K562 (cell line): ENCODE measurements around the gene SHTN1. TPM values are rescaled to one million over a fixed set of nuclear protein-coding genes. Genes with fewer than 3 reads are reported as not detected.

Experiments
- RBBP5 ChIP-seq: fragments of 200-600 bp; sonication (generic); IDR thresholded peaks from 2 replicates; pipeline ENCODE4 v1.6.1; 2012; ENCODE audit warnings: borderline replicate concordance, mild to moderate bottlenecking, low read length, control low read depth, inconsistent platforms; ENCODE audit not compliant: insufficient read depth, poor library complexity, severe bottlenecking
- ZNF124 ChIP-seq: sonication (generic); formaldehyde crosslinking; IDR thresholded peaks from 2 replicates; pipeline ENCODE4 v1.8.1; 2022; ENCODE audit warnings: missing genetic modification reagents
- ZNF780A ChIP-seq: fragments of 250-450 bp; sonication (Bioruptor Pico); IDR thresholded peaks from 2 replicates; pipeline ENCODE4 v1.5.0; 2021; ENCODE audit warnings: mild to moderate bottlenecking
- polyA plus RNA-seq, 8 experiments: library from polyadenylated mRNA; depleted of rRNA in 4 of 8; stranded (reverse) in 5 of 8; unstranded in 3 of 8; fragments of >200 nt; fragmentation: Nextera tagmentation in 2 of 8; fragmentation: Illumina TruSeq in 1 of 8; extraction: Ambion mirVana in 2 of 8; extraction: Trizol in 1 of 8; gene quantifications; 2 replicates each; pipeline versions ENCODE4 v1.2.1 to v1.2.3, GENCODE V29; 2011 to 2014; ENCODE audit warnings: inconsistent platforms in 1 of 8, missing spikeins in 1 of 8
- total RNA-seq, 7 experiments: library from RNA; depleted of rRNA in 6 of 7; stranded (reverse); fragments of >200 nt in 6 of 7; fragmentation: Illumina TruSeq in 2 of 7; extraction: Trizol in 2 of 7; gene quantifications; 2 replicates each; pipeline versions ENCODE4 v1.2.1 to v1.2.3, GENCODE V29; 2011 to 2021; ENCODE audit warnings: low replicate concordance in 1 of 7
- TF ChIP-seq, protein P1 (sequence below): fragments of 200-600 bp; sonication (generic); IDR thresholded peaks from one replicate; pipeline ENCODE4 v1.6.1; 2012; ENCODE audit warnings: mild to moderate bottlenecking, low read depth, low read length, inconsistent platforms

SHTN1 gene
- total and polyA plus RNA-seq, 9 of the 15 experiments (the other 6 are each of a cell fraction or from before 2014, with no cell fraction given): 5.4 to 21.3 (median 13.3) TPM

DNA sequence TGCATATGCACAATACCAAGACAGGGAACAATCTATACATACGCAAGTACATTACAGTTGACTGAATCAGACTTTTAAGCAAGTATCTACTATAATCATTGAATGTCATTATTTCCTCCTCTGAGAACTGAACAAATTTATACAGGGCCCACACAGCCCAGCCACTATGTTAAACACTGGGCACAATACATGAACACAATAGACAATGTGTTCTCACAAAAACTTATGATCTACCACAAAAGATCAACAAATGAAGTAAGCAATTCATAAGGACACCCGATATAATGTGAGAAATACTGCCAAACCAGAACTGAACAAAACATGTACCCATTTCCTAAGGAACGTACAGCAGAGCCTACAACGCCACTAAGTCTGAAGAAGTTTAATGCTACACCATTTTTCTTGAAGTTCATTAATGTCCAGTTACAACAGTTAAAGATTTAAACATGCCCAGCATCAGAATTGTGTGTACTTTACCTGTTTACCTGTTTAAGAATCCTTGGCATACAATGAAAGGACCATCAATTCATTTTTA, 31.5 kb downstream of the SHTN1 start (continued):
- TF ChIP-seq RBBP5 (no peak), ZNF780A (no peak), ZNF124 (CRISPR knock-in tag) (no peak)
- TF ChIP-seq, protein P1, sequence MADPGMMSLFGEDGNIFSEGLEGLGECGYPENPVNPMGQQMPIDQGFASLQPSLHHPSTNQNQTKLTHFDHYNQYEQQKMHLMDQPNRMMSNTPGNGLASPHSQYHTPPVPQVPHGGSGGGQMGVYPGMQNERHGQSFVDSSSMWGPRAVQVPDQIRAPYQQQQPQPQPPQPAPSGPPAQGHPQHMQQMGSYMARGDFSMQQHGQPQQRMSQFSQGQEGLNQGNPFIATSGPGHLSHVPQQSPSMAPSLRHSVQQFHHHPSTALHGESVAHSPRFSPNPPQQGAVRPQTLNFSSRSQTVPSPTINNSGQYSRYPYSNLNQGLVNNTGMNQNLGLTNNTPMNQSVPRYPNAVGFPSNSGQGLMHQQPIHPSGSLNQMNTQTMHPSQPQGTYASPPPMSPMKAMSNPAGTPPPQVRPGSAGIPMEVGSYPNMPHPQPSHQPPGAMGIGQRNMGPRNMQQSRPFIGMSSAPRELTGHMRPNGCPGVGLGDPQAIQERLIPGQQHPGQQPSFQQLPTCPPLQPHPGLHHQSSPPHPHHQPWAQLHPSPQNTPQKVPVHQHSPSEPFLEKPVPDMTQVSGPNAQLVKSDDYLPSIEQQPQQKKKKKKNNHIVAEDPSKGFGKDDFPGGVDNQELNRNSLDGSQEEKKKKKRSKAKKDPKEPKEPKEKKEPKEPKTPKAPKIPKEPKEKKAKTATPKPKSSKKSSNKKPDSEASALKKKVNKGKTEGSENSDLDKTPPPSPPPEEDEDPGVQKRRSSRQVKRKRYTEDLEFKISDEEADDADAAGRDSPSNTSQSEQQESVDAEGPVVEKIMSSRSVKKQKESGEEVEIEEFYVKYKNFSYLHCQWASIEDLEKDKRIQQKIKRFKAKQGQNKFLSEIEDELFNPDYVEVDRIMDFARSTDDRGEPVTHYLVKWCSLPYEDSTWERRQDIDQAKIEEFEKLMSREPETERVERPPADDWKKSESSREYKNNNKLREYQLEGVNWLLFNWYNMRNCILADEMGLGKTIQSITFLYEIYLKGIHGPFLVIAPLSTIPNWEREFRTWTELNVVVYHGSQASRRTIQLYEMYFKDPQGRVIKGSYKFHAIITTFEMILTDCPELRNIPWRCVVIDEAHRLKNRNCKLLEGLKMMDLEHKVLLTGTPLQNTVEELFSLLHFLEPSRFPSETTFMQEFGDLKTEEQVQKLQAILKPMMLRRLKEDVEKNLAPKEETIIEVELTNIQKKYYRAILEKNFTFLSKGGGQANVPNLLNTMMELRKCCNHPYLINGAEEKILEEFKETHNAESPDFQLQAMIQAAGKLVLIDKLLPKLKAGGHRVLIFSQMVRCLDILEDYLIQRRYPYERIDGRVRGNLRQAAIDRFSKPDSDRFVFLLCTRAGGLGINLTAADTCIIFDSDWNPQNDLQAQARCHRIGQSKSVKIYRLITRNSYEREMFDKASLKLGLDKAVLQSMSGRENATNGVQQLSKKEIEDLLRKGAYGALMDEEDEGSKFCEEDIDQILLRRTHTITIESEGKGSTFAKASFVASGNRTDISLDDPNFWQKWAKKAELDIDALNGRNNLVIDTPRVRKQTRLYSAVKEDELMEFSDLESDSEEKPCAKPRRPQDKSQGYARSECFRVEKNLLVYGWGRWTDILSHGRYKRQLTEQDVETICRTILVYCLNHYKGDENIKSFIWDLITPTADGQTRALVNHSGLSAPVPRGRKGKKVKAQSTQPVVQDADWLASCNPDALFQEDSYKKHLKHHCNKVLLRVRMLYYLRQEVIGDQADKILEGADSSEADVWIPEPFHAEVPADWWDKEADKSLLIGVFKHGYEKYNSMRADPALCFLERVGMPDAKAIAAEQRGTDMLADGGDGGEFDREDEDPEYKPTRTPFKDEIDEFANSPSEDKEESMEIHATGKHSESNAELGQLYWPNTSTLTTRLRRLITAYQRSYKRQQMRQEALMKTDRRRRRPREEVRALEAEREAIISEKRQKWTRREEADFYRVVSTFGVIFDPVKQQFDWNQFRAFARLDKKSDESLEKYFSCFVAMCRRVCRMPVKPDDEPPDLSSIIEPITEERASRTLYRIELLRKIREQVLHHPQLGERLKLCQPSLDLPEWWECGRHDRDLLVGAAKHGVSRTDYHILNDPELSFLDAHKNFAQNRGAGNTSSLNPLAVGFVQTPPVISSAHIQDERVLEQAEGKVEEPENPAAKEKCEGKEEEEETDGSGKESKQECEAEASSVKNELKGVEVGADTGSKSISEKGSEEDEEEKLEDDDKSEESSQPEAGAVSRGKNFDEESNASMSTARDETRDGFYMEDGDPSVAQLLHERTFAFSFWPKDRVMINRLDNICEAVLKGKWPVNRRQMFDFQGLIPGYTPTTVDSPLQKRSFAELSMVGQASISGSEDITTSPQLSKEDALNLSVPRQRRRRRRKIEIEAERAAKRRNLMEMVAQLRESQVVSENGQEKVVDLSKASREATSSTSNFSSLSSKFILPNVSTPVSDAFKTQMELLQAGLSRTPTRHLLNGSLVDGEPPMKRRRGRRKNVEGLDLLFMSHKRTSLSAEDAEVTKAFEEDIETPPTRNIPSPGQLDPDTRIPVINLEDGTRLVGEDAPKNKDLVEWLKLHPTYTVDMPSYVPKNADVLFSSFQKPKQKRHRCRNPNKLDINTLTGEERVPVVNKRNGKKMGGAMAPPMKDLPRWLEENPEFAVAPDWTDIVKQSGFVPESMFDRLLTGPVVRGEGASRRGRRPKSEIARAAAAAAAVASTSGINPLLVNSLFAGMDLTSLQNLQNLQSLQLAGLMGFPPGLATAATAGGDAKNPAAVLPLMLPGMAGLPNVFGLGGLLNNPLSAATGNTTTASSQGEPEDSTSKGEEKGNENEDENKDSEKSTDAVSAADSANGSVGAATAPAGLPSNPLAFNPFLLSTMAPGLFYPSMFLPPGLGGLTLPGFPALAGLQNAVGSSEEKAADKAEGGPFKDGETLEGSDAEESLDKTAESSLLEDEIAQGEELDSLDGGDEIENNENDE: no peak
